Measurements from ENCODE around the gene PODNL1.

Gene PODNL1

GRCh38 chr19:13958043-13958442 lies 19.8 kb upstream of the PODNL1 start:
- DNase-seq (ENCODE audit: low spot score), result no peak

GRCh38 chr19:13957051-13957450 lies 18.8 kb upstream of the PODNL1 start:
- no peak for DNase-seq (ENCODE audit: low spot score)

- no peak for DNase-seq (ENCODE audit: low spot score)
Observed at GRCh38 chr19:13956365-13956744, 18.1 kb upstream of the PODNL1 start.

GRCh38 chr19:13955662-13956364 lies 17.6 kb upstream of the PODNL1 start:
- no peak for DNase-seq (ENCODE audit: low spot score)

- DNase-seq (ENCODE audit: low spot score), result no peak
Observed at GRCh38 chr19:13954185-13954584, 16.0 kb upstream of the PODNL1 start.

GRCh38 chr19:13952931-13953531 lies 14.8 kb upstream of the PODNL1 start:
- DNase-seq (ENCODE audit: low spot score), result peak; percentile 60

GRCh38 chr19:13952154-13952930 lies 14.1 kb upstream of the PODNL1 start, which contains the start of gene DCAF15:
TSS of gene DCAF15 (plus strand) at chr19:13952509. CDS start at chr19:13952513, 4 bp downstream.
- DNase-seq (ENCODE audit: low spot score), result peak; percentile 99

- DNase-seq (ENCODE audit: low spot score), result no peak
Observed at GRCh38 chr19:13951799-13952153, 13.6 kb upstream of the PODNL1 start.

- DNase-seq (ENCODE audit: low spot score), result no peak
Observed at GRCh38 chr19:13951043-13951442, 12.8 kb upstream of the PODNL1 start.

GRCh38 chr19:13946414-13946813 lies 8.2 kb upstream of the PODNL1 start:
- no peak for DNase-seq (ENCODE audit: low spot score)

- DNase-seq (ENCODE audit: low spot score), result no peak
Observed at GRCh38 chr19:13942023-13942684, 3.9 kb upstream of the PODNL1 start.

- DNase-seq (ENCODE audit: low spot score), result peak; percentile 44
Observed at GRCh38 chr19:13937479-13938300, 527 bp downstream of the PODNL1 start.

GRCh38 chr19:13935765-13936510 lies 2.3 kb downstream of the PODNL1 start:
- peak; percentile 81 for DNase-seq (ENCODE audit: low spot score)

GRCh38 chr19:13934785-13935109 lies 3.5 kb downstream of the PODNL1 start:
- DNase-seq (ENCODE audit: low spot score), result no peak

GRCh38 chr19:13932911-13933393 lies 5.3 kb downstream of the PODNL1 start:
- DNase-seq (ENCODE audit: low spot score), result peak; percentile 8

- no peak for DNase-seq (ENCODE audit: low spot score)
Observed at GRCh38 chr19:13932149-13932637, 6.0 kb downstream of the PODNL1 start.

GRCh38 chr19:13931391-13932148 lies 6.6 kb downstream of the PODNL1 start:
- peak; percentile 7 for DNase-seq (ENCODE audit: low spot score)

- no peak for DNase-seq (ENCODE audit: low spot score)
Observed at GRCh38 chr19:13930402-13930801, 7.8 kb downstream of the PODNL1 start.

- DNase-seq (ENCODE audit: low spot score), result no peak
Observed at GRCh38 chr19:13929956-13930355, 8.3 kb downstream of the PODNL1 start.

- DNase-seq (ENCODE audit: low spot score), result no peak
Observed at GRCh38 chr19:13929340-13929739, 8.9 kb downstream of the PODNL1 start.
